GM06990 (cell line): ENCODE data around the gene FGFR4.

Experiments used
- DNase-seq: peaks from one replicate; pipeline ENCODE4 v3.0.0-alpha.2; 2011; ENCODE audit not compliant: insufficient read length; ENCODE audit errors: extremely low read depth
- H3K27me3 ChIP-seq: replicated peaks from 2 replicates; pipeline ENCODE4 v1.6.0; 2011; ENCODE audit warnings: low read length; ENCODE audit not compliant: control insufficient read depth, insufficient read depth
- H3K36me3 ChIP-seq: 2 replicates; pipeline ENCODE4 v1.5.1; 2011; ENCODE audit warnings: low read length; ENCODE audit not compliant: control insufficient read depth, insufficient read depth
- H3K4me3 ChIP-seq: replicated peaks from 2 replicates; pipeline ENCODE4 v1.5.1; 2011; ENCODE audit warnings: low read depth, mild to moderate bottlenecking, control low read depth, low read length
- TF ChIP-seq, protein P1 (sequence below): IDR thresholded peaks from 2 replicates; pipeline ENCODE4 v1.5.1; 2011; ENCODE audit warnings: low read length, control low read depth, mild to moderate bottlenecking, inconsistent platforms; ENCODE audit not compliant: insufficient read depth, poor library complexity, severe bottlenecking

Gene FGFR4

GRCh38 chr5:177117441-177118045 is 30.8 kb downstream of the FGFR4 start:
- DNase-seq, result no peak
- H3K4me3 ChIP-seq, result no peak overlapping the region
- TF ChIP-seq, protein P1, sequence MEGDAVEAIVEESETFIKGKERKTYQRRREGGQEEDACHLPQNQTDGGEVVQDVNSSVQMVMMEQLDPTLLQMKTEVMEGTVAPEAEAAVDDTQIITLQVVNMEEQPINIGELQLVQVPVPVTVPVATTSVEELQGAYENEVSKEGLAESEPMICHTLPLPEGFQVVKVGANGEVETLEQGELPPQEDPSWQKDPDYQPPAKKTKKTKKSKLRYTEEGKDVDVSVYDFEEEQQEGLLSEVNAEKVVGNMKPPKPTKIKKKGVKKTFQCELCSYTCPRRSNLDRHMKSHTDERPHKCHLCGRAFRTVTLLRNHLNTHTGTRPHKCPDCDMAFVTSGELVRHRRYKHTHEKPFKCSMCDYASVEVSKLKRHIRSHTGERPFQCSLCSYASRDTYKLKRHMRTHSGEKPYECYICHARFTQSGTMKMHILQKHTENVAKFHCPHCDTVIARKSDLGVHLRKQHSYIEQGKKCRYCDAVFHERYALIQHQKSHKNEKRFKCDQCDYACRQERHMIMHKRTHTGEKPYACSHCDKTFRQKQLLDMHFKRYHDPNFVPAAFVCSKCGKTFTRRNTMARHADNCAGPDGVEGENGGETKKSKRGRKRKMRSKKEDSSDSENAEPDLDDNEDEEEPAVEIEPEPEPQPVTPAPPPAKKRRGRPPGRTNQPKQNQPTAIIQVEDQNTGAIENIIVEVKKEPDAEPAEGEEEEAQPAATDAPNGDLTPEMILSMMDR, result no peak
- H3K27me3 ChIP-seq, result no peaks in the 10 kb centered on the region
- no peaks in the 10 kb centered on the region for H3K36me3 ChIP-seq

DNA sequence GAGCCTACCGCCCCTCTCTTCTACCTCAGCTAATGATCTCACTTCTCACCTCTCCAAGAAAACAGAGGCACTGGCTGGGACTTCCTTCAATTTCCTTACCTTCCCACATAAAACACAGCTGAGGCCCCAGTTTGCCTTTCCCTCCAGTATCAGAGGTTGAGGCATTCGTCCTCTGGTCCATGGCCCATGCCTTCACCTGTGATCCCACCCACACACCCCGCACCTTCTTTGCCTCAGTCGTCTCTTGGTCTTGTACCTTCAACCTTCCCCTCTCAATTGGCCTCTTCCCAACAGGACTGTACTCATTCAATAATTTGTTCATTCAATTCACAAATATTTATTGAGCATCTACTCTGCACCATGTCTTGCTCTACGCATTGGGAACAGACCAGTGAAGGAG is 35.9 kb downstream of the FGFR4 start:
- H3K4me3 ChIP-seq, result no peak overlapping the region
- no peak for DNase-seq
- TF ChIP-seq, protein P1, result no peak
- no peaks in the 10 kb centered on the region for H3K36me3 ChIP-seq
- H3K27me3 ChIP-seq, result no peaks in the 10 kb centered on the region

- Histone ChIP-seq H3K36me3 (no peaks in the 10 kb centered on the region), H3K27me3 (no peaks in the 10 kb centered on the region), H3K4me3 (no peak overlapping the region; the same call in 1 of the 2 replicates)
- TF ChIP-seq, protein P1, result no peak
- no peak for DNase-seq
Observed at GRCh38 chr5:177123789-177124485, 37.2 kb downstream of the FGFR4 start.

- Histone ChIP-seq H3K4me3 (no peak overlapping the region), H3K27me3 (no peaks in the 10 kb centered on the region), H3K36me3 (no peaks in the 10 kb centered on the region)
- peak; percentile 33 for DNase-seq
- TF ChIP-seq, protein P1, result no peak
Observed at GRCh38 chr5:177124486-177124991, 37.8 kb downstream of the FGFR4 start.

- TF ChIP-seq, protein P1, result no peak
- DNase-seq, result no peak
- Histone ChIP-seq H3K27me3 (no peaks in the 10 kb centered on the region), H3K4me3 (no peak overlapping the region), H3K36me3 (no peaks in the 10 kb centered on the region)
Observed at GRCh38 chr5:177126771-177127170, 40.1 kb downstream of the FGFR4 start.
